ENCODE data around the gene NXPE1.

DNA sequence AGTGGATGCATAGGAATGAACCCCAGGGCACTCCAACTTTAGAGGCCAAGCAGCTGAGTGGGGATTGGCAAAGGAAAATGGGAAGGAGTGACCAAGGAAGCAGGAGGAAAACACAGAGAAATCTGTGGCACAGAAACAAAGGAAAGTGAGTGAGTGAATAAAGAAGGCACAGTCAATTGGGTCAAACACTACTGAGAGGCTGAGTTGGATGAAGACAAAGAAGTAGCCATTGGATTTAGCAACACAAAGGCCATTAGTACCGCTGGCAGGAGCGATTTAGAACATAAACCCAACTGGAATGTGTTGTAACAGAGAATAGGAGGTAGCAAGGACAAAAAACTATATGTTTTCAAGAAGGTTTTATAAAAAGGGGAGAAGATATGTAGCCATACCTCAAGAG, 6.6 kb upstream of the NXPE1 start:
- TF ChIP-seq EZH2 (IDR thresholded peaks at IDR 0.05; ENCODE audit: low read depth), result no peak
- TF ChIP-seq, protein P1, sequence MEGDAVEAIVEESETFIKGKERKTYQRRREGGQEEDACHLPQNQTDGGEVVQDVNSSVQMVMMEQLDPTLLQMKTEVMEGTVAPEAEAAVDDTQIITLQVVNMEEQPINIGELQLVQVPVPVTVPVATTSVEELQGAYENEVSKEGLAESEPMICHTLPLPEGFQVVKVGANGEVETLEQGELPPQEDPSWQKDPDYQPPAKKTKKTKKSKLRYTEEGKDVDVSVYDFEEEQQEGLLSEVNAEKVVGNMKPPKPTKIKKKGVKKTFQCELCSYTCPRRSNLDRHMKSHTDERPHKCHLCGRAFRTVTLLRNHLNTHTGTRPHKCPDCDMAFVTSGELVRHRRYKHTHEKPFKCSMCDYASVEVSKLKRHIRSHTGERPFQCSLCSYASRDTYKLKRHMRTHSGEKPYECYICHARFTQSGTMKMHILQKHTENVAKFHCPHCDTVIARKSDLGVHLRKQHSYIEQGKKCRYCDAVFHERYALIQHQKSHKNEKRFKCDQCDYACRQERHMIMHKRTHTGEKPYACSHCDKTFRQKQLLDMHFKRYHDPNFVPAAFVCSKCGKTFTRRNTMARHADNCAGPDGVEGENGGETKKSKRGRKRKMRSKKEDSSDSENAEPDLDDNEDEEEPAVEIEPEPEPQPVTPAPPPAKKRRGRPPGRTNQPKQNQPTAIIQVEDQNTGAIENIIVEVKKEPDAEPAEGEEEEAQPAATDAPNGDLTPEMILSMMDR (conservative IDR thresholded peaks at IDR 0.05), result no peak

All from PC-9 (cell line).